HUES48 (cell line): ENCODE measurements around the gene MED13.

Experiments
- H3K27ac ChIP-seq: one replicate; pipeline ENCODE4 v1.7.0; 2013; ENCODE audit warnings: low read depth, low read length, inconsistent platforms
- H3K27me3 ChIP-seq: 2 replicates; pipeline ENCODE4 v1.6.1; 2013; ENCODE audit warnings: mild to moderate bottlenecking, low read length; ENCODE audit not compliant: control insufficient read depth, insufficient read depth
- H3K36me3 ChIP-seq: 2 replicates; pipeline ENCODE4 v1.6.1; 2013; ENCODE audit warnings: low read length; ENCODE audit not compliant: control insufficient read depth, insufficient read depth
- H3K4me1 ChIP-seq: 2 replicates; pipeline ENCODE4 v1.6.1; 2013; ENCODE audit warnings: mild to moderate bottlenecking, low read length; ENCODE audit not compliant: control insufficient read depth, insufficient read depth
- H3K4me3 ChIP-seq: 2 replicates; pipeline ENCODE4 v1.5.1; 2013; ENCODE audit warnings: mild to moderate bottlenecking, low read depth, low read length
- H3K9ac ChIP-seq: 2 replicates; pipeline ENCODE4 v1.6.1; 2013; ENCODE audit warnings: mild to moderate bottlenecking, low read depth, low read length, moderate library complexity
- H3K9me3 ChIP-seq: 2 replicates; pipeline ENCODE4 v1.6.1; 2013; ENCODE audit warnings: low read length; ENCODE audit not compliant: control insufficient read depth, insufficient read depth

Gene MED13, protein sequence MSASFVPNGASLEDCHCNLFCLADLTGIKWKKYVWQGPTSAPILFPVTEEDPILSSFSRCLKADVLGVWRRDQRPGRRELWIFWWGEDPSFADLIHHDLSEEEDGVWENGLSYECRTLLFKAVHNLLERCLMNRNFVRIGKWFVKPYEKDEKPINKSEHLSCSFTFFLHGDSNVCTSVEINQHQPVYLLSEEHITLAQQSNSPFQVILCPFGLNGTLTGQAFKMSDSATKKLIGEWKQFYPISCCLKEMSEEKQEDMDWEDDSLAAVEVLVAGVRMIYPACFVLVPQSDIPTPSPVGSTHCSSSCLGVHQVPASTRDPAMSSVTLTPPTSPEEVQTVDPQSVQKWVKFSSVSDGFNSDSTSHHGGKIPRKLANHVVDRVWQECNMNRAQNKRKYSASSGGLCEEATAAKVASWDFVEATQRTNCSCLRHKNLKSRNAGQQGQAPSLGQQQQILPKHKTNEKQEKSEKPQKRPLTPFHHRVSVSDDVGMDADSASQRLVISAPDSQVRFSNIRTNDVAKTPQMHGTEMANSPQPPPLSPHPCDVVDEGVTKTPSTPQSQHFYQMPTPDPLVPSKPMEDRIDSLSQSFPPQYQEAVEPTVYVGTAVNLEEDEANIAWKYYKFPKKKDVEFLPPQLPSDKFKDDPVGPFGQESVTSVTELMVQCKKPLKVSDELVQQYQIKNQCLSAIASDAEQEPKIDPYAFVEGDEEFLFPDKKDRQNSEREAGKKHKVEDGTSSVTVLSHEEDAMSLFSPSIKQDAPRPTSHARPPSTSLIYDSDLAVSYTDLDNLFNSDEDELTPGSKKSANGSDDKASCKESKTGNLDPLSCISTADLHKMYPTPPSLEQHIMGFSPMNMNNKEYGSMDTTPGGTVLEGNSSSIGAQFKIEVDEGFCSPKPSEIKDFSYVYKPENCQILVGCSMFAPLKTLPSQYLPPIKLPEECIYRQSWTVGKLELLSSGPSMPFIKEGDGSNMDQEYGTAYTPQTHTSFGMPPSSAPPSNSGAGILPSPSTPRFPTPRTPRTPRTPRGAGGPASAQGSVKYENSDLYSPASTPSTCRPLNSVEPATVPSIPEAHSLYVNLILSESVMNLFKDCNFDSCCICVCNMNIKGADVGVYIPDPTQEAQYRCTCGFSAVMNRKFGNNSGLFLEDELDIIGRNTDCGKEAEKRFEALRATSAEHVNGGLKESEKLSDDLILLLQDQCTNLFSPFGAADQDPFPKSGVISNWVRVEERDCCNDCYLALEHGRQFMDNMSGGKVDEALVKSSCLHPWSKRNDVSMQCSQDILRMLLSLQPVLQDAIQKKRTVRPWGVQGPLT (N-terminal part only)

DNA sequence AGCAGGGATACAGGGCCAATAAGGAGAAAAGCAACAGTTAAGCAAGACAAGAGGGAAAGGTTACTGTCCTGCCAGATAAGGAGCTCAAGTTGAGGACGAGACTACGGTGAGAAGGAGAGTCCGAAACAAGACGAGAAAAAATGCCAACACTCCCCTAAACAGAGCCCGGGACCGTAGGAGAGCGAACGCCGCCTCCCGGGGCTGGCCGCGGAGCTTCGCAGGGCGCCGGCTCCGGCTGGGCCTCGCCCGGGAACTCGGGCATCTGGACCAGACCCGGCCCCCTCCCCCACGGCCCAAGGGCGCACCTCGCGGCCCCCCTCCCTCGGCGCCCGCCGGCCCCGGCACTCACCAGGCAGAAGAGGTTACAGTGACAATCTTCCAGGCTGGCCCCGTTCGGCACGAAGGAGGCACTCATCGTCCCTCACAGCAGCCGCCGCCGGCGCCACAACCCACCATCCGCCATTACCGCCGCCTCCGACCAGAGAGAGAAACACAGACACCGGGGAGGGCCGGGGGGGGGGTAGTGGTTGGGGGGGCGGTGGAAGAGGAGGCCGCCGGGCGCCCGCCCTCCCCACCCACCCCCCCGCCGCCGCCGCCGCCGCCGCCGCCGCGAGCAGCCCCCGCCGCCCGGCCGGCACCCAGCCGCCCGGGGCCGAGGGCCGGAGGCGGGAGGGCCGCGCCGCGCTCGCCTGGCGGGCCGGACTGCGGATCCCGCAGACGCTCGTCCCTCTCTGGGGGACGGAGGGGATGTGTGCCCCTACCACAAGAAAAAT is at the start of gene MED13:
Gene MED13, minus strand, starts transcription at position 488 of the 773 bp plus-strand sequence. Its CDS starts 73 bp downstream, at position 415.
- H3K9ac ChIP-seq = peak within 1 kb of the TSS; percentile 94
- H3K27me3 ChIP-seq = no peaks in the 10 kb centered on the region
- peak within 1 kb of the TSS; percentile 96 for H3K27ac ChIP-seq
- H3K4me1 ChIP-seq = peaks cover 29% of the 10 kb centered on the region
- peak within 1 kb of the TSS; percentile 91 for H3K4me3 ChIP-seq
- H3K9me3 ChIP-seq = no peaks in the 10 kb centered on the region
- peaks cover 25% of the 10 kb centered on the region for H3K36me3 ChIP-seq

DNA sequence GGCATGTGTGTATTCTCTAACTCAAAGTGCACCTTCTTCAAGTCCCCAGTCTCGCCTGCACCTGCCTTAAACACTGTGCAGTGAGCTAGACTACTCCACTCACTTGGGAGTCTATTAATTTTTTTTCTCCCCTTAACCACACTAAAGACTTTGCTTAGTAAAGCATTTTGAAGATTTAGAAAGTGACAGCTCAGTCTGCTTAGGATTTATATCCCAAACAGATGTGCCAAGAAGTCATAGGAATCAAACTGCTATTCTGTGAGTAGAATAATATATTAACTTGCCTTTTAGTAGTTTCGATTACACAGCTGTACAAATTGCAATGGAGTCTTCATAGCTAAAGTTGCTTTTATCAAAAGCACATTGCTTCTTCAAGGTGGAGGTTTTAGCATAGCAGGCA is 47.2 kb upstream of the MED13 start:
- Histone ChIP-seq H3K27me3 (no peaks in the 10 kb centered on the region), H3K4me3 (no peak overlapping the region), H3K4me1 (no peaks in the 10 kb centered on the region), H3K9ac (no peak overlapping the region), H3K36me3 (no peaks in the 10 kb centered on the region), H3K27ac (no peak overlapping the region), H3K9me3 (no peaks in the 10 kb centered on the region)

DNA sequence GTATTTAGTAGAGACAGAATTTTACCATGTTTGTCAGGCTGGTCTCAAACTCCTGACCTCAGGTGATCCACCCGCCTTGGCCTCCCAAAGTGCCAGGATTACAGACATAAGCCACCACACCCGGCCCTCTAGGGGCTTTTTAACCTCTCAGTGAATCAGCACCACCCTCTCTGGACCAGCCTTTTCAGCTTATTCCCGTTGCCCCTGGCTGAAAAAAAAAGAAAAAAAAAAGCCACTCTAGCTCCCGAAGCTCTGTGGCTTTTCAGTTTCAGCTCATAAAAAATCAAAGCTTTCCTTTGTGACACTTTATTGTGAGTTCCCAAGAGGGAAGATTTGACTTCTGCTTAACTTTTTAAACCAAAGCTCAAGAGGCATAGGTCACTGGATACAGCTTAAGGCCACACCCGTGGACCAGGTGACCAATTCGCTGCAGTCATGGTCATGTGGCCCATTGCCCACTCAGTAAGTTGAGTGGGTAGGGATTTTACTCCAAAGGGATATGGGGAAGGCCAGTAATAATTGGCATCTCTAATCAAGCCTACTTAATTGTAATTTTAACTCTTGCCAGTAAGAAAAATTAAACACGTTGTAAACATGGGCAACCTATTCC is 46.6 kb upstream of the MED13 start:
- H3K9me3 ChIP-seq = no peaks in the 10 kb centered on the region
- no peak overlapping the region for H3K27ac ChIP-seq
- no peak overlapping the region for H3K9ac ChIP-seq
- H3K36me3 ChIP-seq = no peaks in the 10 kb centered on the region
- no peaks in the 10 kb centered on the region for H3K4me1 ChIP-seq
- H3K4me3 ChIP-seq = no peak overlapping the region
- no peaks in the 10 kb centered on the region for H3K27me3 ChIP-seq

DNA sequence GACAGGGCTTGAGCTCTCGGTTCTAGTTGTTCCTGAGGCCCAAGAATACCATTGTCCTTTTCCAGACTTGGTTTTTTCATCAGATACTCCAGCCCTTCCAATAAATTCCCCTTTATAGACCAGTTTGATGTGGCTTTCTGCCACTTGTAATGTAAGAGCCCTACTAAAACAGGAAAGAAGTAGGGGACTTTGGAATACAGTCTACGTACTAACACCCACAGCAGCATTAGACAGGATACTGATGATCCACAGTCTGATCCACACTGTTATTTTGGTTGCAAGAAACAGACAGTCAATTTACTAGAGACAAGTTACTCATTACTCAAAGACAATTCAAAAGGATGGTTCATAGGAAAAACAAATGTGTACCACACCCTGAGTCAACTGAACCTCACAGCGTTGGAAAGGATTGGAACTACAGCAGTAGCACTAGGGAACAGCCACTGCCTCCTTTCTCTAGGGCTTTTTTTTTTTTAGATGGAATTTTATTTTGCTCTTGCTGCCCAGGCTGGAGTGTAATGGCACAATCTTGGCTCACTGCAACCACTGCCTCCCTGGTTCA is 45.9 kb upstream of the MED13 start:
- Histone ChIP-seq H3K4me3 (no peak overlapping the region), H3K27ac (no peak overlapping the region), H3K9ac (no peak overlapping the region), H3K4me1 (no peaks in the 10 kb centered on the region), H3K27me3 (no peaks in the 10 kb centered on the region), H3K9me3 (no peaks in the 10 kb centered on the region), H3K36me3 (no peaks in the 10 kb centered on the region)

DNA sequence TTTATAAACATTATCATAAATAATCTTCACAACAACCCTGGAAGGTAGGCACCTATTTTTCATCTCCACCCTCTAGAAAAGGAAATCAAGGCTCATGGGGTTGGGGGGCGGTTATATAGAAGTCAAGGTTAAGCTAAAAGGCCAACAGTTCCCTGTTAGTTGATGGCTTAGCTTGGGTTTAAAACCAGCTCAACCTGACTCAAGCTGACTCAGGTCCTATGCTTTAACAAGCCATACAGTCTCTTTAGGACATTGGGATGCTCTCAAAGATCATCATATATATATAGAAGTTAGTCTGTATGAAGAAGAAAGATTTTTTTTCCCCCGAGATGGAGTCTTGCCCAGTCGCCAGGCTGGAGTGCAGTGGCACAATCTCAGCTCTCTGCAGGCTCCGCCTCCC is 44.8 kb upstream of the MED13 start:
- H3K4me1 ChIP-seq = no peaks in the 10 kb centered on the region
- no peak overlapping the region for H3K4me3 ChIP-seq
- no peaks in the 10 kb centered on the region for H3K27me3 ChIP-seq
- H3K36me3 ChIP-seq = no peaks in the 10 kb centered on the region
- no peaks in the 10 kb centered on the region for H3K9me3 ChIP-seq
- no peak overlapping the region for H3K9ac ChIP-seq
- no peak overlapping the region for H3K27ac ChIP-seq

DNA sequence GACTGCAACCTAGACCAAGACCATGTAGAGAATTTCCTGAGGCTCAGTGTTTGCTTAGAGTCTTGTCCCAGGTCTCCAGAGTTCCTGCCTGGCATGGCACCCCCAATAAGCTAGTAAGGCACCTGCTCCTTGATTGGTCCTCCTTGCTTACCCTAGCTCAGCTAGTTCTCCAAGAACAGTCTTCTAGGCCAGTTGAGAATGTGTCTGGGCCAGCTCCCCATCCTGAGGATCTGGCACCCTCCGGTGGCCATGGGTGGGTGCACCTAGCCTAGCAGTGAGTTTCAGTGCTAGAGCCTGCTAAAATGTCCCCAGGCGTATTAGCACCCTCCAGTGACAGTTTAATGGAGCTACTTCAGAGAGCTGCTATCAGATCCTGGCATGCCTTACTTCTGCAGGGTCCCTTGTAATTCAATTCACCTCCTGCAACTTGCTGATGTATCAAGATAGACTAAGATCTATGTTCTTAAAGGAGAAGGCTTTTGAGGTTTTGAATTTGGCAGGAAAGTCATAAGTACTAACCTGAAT is 44.4 kb upstream of the MED13 start:
- H3K36me3 ChIP-seq = no peaks in the 10 kb centered on the region
- H3K27me3 ChIP-seq = no peaks in the 10 kb centered on the region
- no peak overlapping the region for H3K4me3 ChIP-seq
- H3K4me1 ChIP-seq = no peaks in the 10 kb centered on the region
- H3K9ac ChIP-seq = no peak overlapping the region
- no peak overlapping the region for H3K27ac ChIP-seq
- no peaks in the 10 kb centered on the region for H3K9me3 ChIP-seq

DNA sequence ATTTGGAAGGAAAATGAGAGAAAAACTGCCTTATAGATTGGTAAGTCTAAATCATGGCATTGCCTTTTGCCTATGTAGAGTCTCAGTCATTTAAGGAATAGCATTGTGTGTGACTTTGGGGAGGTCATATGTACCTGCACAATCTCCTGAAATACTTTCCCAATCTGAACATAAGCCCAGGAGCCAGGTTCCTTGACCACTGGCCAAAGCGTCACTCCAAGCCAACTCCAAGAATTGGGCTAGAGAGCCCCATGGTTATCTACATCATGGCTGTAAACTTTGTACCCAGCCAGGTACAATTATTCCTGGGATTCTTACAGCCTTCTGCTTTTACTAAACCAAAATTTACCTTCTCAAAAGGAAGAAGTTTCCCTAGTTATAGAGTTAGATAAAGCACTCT is 40.8 kb upstream of the MED13 start:
- Histone ChIP-seq H3K36me3 (no peaks in the 10 kb centered on the region), H3K4me1 (no peaks in the 10 kb centered on the region), H3K27ac (no peak overlapping the region), H3K9me3 (no peaks in the 10 kb centered on the region), H3K4me3 (no peak overlapping the region), H3K9ac (no peak overlapping the region), H3K27me3 (no peaks in the 10 kb centered on the region)

DNA sequence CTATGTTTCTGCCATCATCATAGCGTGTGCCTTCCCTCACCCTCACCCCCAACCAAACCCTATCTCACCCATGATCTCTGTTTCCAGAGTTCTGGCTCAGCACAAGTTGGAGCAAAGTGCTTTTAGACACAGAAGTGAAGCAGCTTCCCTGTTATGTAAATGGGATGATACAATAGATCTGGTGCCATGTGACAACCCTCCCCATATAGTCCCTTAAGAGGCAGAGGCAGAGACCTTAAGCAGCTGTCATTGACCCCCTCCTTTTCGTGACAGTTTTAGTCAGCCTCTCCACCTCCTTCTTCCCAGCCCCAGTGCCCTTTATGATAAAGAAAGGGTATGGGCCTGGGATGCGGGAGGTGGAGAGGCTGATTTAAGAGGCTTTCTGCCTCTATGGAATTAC is 40.3 kb upstream of the MED13 start:
- H3K4me1 ChIP-seq = no peaks in the 10 kb centered on the region
- no peaks in the 10 kb centered on the region for H3K9me3 ChIP-seq
- no peak overlapping the region for H3K9ac ChIP-seq
- no peak overlapping the region for H3K4me3 ChIP-seq
- no peaks in the 10 kb centered on the region for H3K36me3 ChIP-seq
- no peak overlapping the region for H3K27ac ChIP-seq
- H3K27me3 ChIP-seq = no peaks in the 10 kb centered on the region

DNA sequence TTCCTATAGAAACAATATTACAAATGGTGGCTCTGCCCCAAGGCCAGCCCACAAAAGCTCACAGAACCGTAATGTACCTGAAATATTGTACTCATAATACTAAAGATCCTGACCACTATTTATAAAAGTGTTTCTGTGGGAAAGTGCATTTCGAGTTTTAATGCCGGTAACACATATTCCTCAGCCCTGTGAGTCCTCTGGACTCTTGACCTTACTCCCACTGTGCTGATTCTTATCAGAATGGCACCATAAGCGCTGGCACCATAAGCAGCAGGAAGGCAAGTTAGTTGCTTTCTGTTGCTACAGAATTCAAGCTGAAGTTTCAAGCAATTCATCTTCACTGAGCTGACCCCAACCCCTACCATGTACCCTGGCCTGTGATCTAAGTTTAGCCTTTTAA is 36.4 kb upstream of the MED13 start:
- no peak overlapping the region for H3K9ac ChIP-seq
- no peaks in the 10 kb centered on the region for H3K4me1 ChIP-seq
- no peak overlapping the region for H3K4me3 ChIP-seq
- no peak overlapping the region for H3K27ac ChIP-seq
- H3K27me3 ChIP-seq = no peaks in the 10 kb centered on the region
- no peaks in the 10 kb centered on the region for H3K36me3 ChIP-seq
- no peaks in the 10 kb centered on the region for H3K9me3 ChIP-seq
